SU-DHL-6 (cell line): ENCODE data around the gene C1orf185.
"Not testable (repeated sequence)": the region's sequence is repeated elsewhere in the genome, so short reads cannot be mapped to it uniquely, and the experiment has no call there.

Experiments used
- H2AFZ ChIP-seq: fragments of 200-600 bp; sonication (generic); 2 replicates; pipeline ENCODE4 v1.6.1; 2014; ENCODE audit warnings: low read depth, mild to moderate bottlenecking, moderate library complexity, mixed read lengths, antibody characterized with exemption, low read length; ENCODE audit not compliant: severe bottlenecking
- H3F3A ChIP-seq: fragments of 200-600 bp; shearing (Covaris generic); 2 replicates; pipeline ENCODE4 v1.6.0; 2016; ENCODE audit warnings: antibody characterized with exemption, mild to moderate bottlenecking; ENCODE audit not compliant: insufficient read depth
- H3K27ac ChIP-seq: fragments of 200-600 bp; sonication (generic); 2 replicates; pipeline ENCODE4 v1.5.1; 2016; ENCODE audit warnings: low read depth, mild to moderate bottlenecking, low read length, moderate library complexity, mixed read lengths
- H3K27me3 ChIP-seq: fragments of 200-600 bp; sonication (generic), shearing (Covaris generic); 2 replicates; pipeline ENCODE4 v1.6.0; 2014; ENCODE audit warnings: mild to moderate bottlenecking, low read length
- H3K36me3 ChIP-seq: fragments of 200-600 bp; sonication (generic); 2 replicates; pipeline ENCODE4 v1.6.1; 2014; ENCODE audit warnings: mild to moderate bottlenecking, low read length, mixed read lengths
- H3K4me2 ChIP-seq: fragments of 300-600, 200-600 bp; shearing (Covaris generic), sonication (generic); 2 replicates; pipeline ENCODE4 v1.6.0; 2014; ENCODE audit warnings: low read length, low read depth, mild to moderate bottlenecking; ENCODE audit not compliant: poor library complexity, severe bottlenecking
- H3K4me3 ChIP-seq: fragments of 200-600 bp; sonication (generic); 2 replicates; pipeline ENCODE4 v1.5.1; 2014; ENCODE audit warnings: antibody characterized with exemption, low read length, mild to moderate bottlenecking, mixed read lengths; ENCODE audit not compliant: insufficient read depth, poor library complexity, severe bottlenecking
- H3K79me2 ChIP-seq: fragments of 200-600 bp; sonication (generic); 2 replicates; pipeline ENCODE4 v1.6.1; 2014; ENCODE audit warnings: mild to moderate bottlenecking, low read length, moderate library complexity; ENCODE audit not compliant: insufficient read depth
- H3K9ac ChIP-seq: fragments of 200-600 bp; sonication (generic); 2 replicates; pipeline ENCODE4 v1.7.0; 2014; ENCODE audit warnings: mild to moderate bottlenecking, low read length
- H3K9me2 ChIP-seq: fragments of 200-600 bp; sonication (generic); replicated peaks from 2 replicates; pipeline ENCODE4 v1.6.1; 2014; ENCODE audit warnings: low read length; ENCODE audit not compliant: insufficient read depth
- H3K9me3 ChIP-seq: fragments of 200-600 bp; sonication (generic); 2 replicates; pipeline ENCODE4 v1.6.1; 2014; ENCODE audit warnings: low read length, mixed read lengths; ENCODE audit not compliant: insufficient read depth
- H4K20me1 ChIP-seq: fragments of 200-600 bp; sonication (generic); 2 replicates; pipeline ENCODE4 v1.6.1; 2014; ENCODE audit warnings: low read depth, mild to moderate bottlenecking, antibody characterized with exemption, low read length, moderate library complexity, mixed read lengths
- CTCF ChIP-seq: fragments of 200-600 bp; sonication (generic); IDR thresholded peaks from one replicate; pipeline ENCODE4 v1.5.1; 2017; ENCODE audit warnings: antibody characterized with exemption, mild to moderate bottlenecking, low read length, moderate library complexity; ENCODE audit not compliant: insufficient read depth, poor library complexity, severe bottlenecking
- EZH2phosphoT487 ChIP-seq: fragments of 200-600 bp; sonication (generic), shearing (Covaris generic); conservative IDR thresholded peaks from 2 replicates; pipeline ENCODE4 v1.6.1; 2018; ENCODE audit warnings: mild to moderate bottlenecking, antibody characterized with exemption, low read length, moderate library complexity, mixed read lengths

C1orf185 gene

GRCh38 chr1:51131185-51131584, 29.2 kb downstream of the C1orf185 start:
- Histone ChIP-seq H3K9me3 (no peaks in the 10 kb centered on the region), H3K27me3 (no peaks in the 10 kb centered on the region), H4K20me1 (no peaks in the 10 kb centered on the region), H3K9me2 (no peaks in the 10 kb centered on the region), H3K4me2 (no peak overlapping the region), H3K9ac (no peak overlapping the region), H3F3A (no peaks in the 10 kb centered on the region), H3K36me3 (no peaks in the 10 kb centered on the region), H3K27ac (no peak overlapping the region), H3K4me3 (no peak overlapping the region), H2AFZ (no peak overlapping the region), H3K79me2 (no peaks in the 10 kb centered on the region)
- no peak for TF ChIP-seq CTCF
- no peak for TF ChIP-seq EZH2phosphoT487

GRCh38 chr1:51133045-51133444, 31.0 kb downstream of the C1orf185 start:
- TF ChIP-seq CTCF (no peak), EZH2phosphoT487 (no peak)
- no peaks in the 10 kb centered on the region for H4K20me1 ChIP-seq
- no peak overlapping the region for H3K4me3 ChIP-seq
- no peaks in the 10 kb centered on the region for H3K9me2 ChIP-seq
- no peaks in the 10 kb centered on the region for H3K9me3 ChIP-seq
- no peaks in the 10 kb centered on the region for H3K79me2 ChIP-seq
- H3F3A ChIP-seq = no peaks in the 10 kb centered on the region
- no peaks in the 10 kb centered on the region for H3K27me3 ChIP-seq
- H3K27ac ChIP-seq = no peak overlapping the region
- no peak overlapping the region for H3K9ac ChIP-seq
- no peak overlapping the region for H2AFZ ChIP-seq
- no peak overlapping the region for H3K4me2 ChIP-seq
- no peaks in the 10 kb centered on the region for H3K36me3 ChIP-seq

- not testable (repeated sequence) for H3K9me2 ChIP-seq, H2AFZ ChIP-seq, H3K79me2 ChIP-seq, H3K4me2 ChIP-seq, H3K9ac ChIP-seq, H3K9me3 ChIP-seq, H4K20me1 ChIP-seq, H3K27me3 ChIP-seq, H3K27ac ChIP-seq, H3K36me3 ChIP-seq, H3F3A ChIP-seq, H3K4me3 ChIP-seq
Measured at GRCh38 chr1:51137696-51138095, 35.7 kb downstream of the C1orf185 start.

GRCh38 chr1:51139474-51139873, 37.4 kb downstream of the C1orf185 start:
- H4K20me1 ChIP-seq = no peaks in the 10 kb centered on the region
- no peak overlapping the region for H3K9ac ChIP-seq
- H2AFZ ChIP-seq = no peak overlapping the region
- no peaks in the 10 kb centered on the region for H3K27me3 ChIP-seq
- H3K9me2 ChIP-seq = no peaks in the 10 kb centered on the region
- no peaks in the 10 kb centered on the region for H3K79me2 ChIP-seq
- H3F3A ChIP-seq = no peaks in the 10 kb centered on the region
- no peak overlapping the region for H3K4me3 ChIP-seq
- peak overlapping the region; percentile 32 for H3K4me2 ChIP-seq
- no peaks in the 10 kb centered on the region for H3K36me3 ChIP-seq
- no peaks in the 10 kb centered on the region for H3K9me3 ChIP-seq
- TF ChIP-seq CTCF (peak; percentile 27), EZH2phosphoT487 (no peak)
- no peak overlapping the region for H3K27ac ChIP-seq
